ENCODE data around the gene FHAD1.

GRCh38 chr1:15276691-15277446, 29.8 kb downstream of the FHAD1 start:
- TF ChIP-seq CTCF (IDR thresholded peaks at IDR 0.05; ENCODE audit: low read depth, low read length) = no peak
- TF ChIP-seq EZH2phosphoT487 (IDR thresholded peaks at IDR 0.05; ENCODE audit: low read depth) = no peak
